Breast epithelium (tissue), 4 donors: ENCODE measurements around the gene CAPZA2. TPM values are rescaled to one million over a fixed set of nuclear protein-coding genes. Genes with fewer than 3 reads are reported as not detected.

Experiments used
- DNase-seq, 2 donors: peaks; one replicate each; pipeline ENCODE4 v3.0.0-alpha.2; 2019; ENCODE audit warnings: low spot score in 2 of 2
- H3K27ac ChIP-seq, 2 donors: fragments of 200-600 bp; sonication (generic) in 1 of 2; one replicate each; pipeline ENCODE4 v1.5.1; 2016 to 2019; ENCODE audit warnings: mild to moderate bottlenecking in 1 of 2
- H3K27me3 ChIP-seq, 2 donors: fragments of 200-600 bp; sonication (generic) in 1 of 2; one replicate each; pipeline versions ENCODE4 v1.5.1 to v1.6.0; 2017 to 2019; ENCODE audit warnings: control low read depth in 1 of 2, mild to moderate bottlenecking in 1 of 2
- H3K36me3 ChIP-seq: fragments of 200-600 bp; one replicate; pipeline ENCODE4 v1.5.1; 2019
- H3K4me1 ChIP-seq, 2 donors: fragments of 200-600 bp; sonication (generic); one replicate each; pipeline ENCODE4 v1.5.1; 2016 to 2019; ENCODE audit warnings: control low read depth in 1 of 2
- H3K4me3 ChIP-seq, 3 donors: fragments of 200-600 bp; sonication (generic); 1 replicate in 2 of 3; 2 replicates in 1 of 3; pipeline ENCODE4 v1.5.1; 2016 to 2019; ENCODE audit warnings: mild to moderate bottlenecking in 3 of 3, moderate library complexity in 2 of 3
- H3K9me3 ChIP-seq, 2 donors: fragments of 200-600 bp; sonication (generic) in 1 of 2; one replicate each; pipeline ENCODE4 v1.5.1; 2016 to 2019; ENCODE audit warnings: control low read depth in 1 of 2
- POLR2A ChIP-seq: fragments of 450-650 bp; IDR thresholded peaks from one replicate; pipeline ENCODE4 v1.6.1; 2016; ENCODE audit warnings: antibody characterized with exemption, mild to moderate bottlenecking, moderate library complexity
- POLR2AphosphoS5 ChIP-seq, 3 donors: sonication (generic); formaldehyde crosslinking; IDR thresholded peaks; one replicate each; pipeline ENCODE4 v1.6.1; 2017; ENCODE audit warnings: antibody characterized with exemption in 3 of 3
- intact Hi-C: fragments of 100-400 bp; cut with DNase I; formaldehyde crosslinking; loops from one replicate; pipeline ENCODE4 v1.15.1; 2023; ENCODE audit warnings: low total_unique reads
- total RNA-seq, 3 donors: library from RNA; depleted of rRNA; stranded (reverse); fragments of >200 nt; gene quantifications; one replicate each; pipeline ENCODE4 v1.1.0, GENCODE V29; 2016
- TF ChIP-seq, protein P1 (sequence below), 3 donors: fragments of 450-650 bp; IDR thresholded peaks; one replicate each; pipeline ENCODE4 v1.5.1; 2016 to 2017; ENCODE audit warnings: antibody characterized with exemption in 3 of 3, mild to moderate bottlenecking in 3 of 3, moderate library complexity in 3 of 3

Gene CAPZA2
- total RNA-seq, 3 donors from 2014 or later: 117 to 138 (median 134) TPM

DNA sequence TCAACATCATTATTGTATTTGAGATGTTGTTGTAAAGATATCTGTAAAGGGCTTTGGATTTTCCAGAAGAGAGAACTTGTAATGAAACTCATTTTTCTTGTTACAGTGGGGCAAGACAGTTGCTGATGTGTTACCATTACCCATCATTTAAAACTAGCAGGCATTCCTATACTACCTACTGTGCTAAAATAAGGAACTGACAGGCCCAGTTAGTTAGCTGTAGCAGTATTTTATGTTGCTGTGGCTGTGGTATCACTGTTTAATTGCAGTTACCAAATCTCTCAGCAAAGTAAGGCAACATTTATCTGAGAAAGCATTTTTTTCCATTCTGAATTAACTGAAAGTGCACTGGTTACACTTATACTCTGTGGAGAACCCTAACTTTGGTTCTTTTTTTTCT lies 100.8 kb downstream of the CAPZA2 start:
- no peak for DNase-seq
- Histone ChIP-seq H3K36me3 (no peaks in the 10 kb centered on the region), H3K9me3 (no peaks in the 10 kb centered on the region), H3K27ac (no peak overlapping the region), H3K27me3 (no peaks in the 10 kb centered on the region), H3K4me3 (no peak overlapping the region), H3K4me1 (no peaks in the 10 kb centered on the region)
- TF ChIP-seq POLR2AphosphoS5 (IDR thresholded peaks at IDR 0.05) (no peak), POLR2A (no peak)
- TF ChIP-seq, protein P1, sequence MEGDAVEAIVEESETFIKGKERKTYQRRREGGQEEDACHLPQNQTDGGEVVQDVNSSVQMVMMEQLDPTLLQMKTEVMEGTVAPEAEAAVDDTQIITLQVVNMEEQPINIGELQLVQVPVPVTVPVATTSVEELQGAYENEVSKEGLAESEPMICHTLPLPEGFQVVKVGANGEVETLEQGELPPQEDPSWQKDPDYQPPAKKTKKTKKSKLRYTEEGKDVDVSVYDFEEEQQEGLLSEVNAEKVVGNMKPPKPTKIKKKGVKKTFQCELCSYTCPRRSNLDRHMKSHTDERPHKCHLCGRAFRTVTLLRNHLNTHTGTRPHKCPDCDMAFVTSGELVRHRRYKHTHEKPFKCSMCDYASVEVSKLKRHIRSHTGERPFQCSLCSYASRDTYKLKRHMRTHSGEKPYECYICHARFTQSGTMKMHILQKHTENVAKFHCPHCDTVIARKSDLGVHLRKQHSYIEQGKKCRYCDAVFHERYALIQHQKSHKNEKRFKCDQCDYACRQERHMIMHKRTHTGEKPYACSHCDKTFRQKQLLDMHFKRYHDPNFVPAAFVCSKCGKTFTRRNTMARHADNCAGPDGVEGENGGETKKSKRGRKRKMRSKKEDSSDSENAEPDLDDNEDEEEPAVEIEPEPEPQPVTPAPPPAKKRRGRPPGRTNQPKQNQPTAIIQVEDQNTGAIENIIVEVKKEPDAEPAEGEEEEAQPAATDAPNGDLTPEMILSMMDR (IDR thresholded peaks at IDR 0.05): no peak
- intact Hi-C loops: no loop called here

DNA sequence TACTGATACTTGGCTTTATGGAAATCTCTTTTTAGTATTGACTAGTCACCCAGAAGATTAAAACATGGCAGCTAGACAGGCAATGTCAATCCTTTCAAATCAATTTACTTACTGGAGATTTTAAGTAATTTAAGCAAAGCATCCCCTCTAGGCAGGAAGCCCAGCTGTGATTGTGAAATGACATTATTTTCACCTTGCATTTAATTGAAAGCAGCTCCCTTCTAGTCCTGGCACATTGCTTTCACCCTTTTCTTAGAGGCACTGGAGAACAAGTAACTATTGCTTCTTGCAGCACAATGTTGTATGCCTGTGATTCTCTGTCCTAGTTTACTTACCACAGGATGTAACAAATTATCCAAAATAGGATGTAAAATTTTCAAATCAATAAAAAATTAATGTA lies 104.2 kb downstream of the CAPZA2 start:
- H3K4me3 ChIP-seq: no peak overlapping the region
- H3K27me3 ChIP-seq: no peaks in the 10 kb centered on the region
- no peak overlapping the region for H3K27ac ChIP-seq
- no peaks in the 10 kb centered on the region for H3K9me3 ChIP-seq
- no peak for DNase-seq
- no peak for TF ChIP-seq POLR2A
- TF ChIP-seq, protein P1 (IDR thresholded peaks at IDR 0.05): no peak
- TF ChIP-seq POLR2AphosphoS5 (IDR thresholded peaks at IDR 0.05): no peak
- intact Hi-C loops: no loop called here
- H3K4me1 ChIP-seq: no peaks in the 10 kb centered on the region
- no peaks in the 10 kb centered on the region for H3K36me3 ChIP-seq

DNA sequence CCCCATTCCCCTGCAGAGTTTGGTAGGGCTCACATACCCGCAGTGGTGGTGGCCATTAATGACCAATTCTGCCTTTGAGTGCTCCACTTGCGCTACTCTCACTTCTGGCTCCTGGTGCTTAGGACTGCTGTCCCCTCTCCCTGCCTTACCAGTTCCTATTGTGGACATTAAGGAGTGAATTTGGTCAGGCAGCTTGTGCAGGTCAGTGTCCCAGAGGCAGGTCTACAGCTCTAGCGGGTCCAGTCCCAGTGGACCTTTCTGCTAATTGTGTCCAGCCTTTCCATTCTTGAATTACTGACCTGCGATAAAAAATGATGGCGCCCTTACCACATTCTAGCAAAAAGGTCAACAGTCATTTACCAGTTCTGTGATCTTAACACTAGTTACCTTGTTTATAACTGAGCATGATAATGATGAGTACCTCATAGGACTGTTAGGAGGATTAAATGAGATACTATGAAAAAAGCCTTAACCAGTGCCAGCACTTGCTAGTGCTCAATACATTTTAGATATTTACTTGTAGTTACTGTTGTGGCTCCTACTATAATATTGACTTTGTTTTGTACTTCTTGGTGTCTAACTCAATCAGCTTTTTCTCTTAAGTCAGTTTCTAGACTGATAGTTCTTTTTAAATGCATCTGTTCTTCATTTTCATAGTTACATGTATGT lies 105.0 kb downstream of the CAPZA2 start:
- no peak for DNase-seq
- TF ChIP-seq POLR2AphosphoS5 (IDR thresholded peaks at IDR 0.05) (no peak), POLR2A (no peak)
- TF ChIP-seq, protein P1 (IDR thresholded peaks at IDR 0.05): no peak
- Histone ChIP-seq H3K9me3 (no peaks in the 10 kb centered on the region), H3K27ac (no peak overlapping the region), H3K27me3 (no peaks in the 10 kb centered on the region), H3K36me3 (no peaks in the 10 kb centered on the region), H3K4me3 (no peak overlapping the region), H3K4me1 (no peaks in the 10 kb centered on the region)
- intact Hi-C loops: no loop called here

DNA sequence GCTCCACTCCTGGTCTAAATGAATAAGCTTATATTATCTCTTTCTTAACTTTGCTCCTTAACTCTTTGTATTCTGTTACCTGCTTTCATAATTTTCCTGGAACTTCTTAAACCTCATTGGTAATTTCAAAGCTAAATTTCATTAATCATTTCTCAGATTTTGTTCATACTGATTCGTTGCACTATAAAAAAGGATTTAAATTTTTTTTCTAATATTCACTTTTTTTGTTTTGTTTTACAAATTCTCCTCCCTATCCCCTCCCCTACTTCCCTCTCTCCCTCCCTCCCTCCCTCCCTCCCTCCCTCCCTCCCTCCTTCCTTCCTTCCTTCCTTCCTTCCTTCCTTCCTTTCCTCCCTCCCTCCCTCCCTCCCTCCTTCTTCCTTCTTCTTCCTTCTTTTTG lies 105.6 kb downstream of the CAPZA2 start:
- intact Hi-C loops: no loop called here
- no peak overlapping the region for H3K27ac ChIP-seq
- DNase-seq: no peak
- no peaks in the 10 kb centered on the region for H3K4me1 ChIP-seq
- no peak for TF ChIP-seq POLR2AphosphoS5 (IDR thresholded peaks at IDR 0.05)
- TF ChIP-seq, protein P1 (IDR thresholded peaks at IDR 0.05): no peak
- no peak for TF ChIP-seq POLR2A
- no peak overlapping the region for H3K4me3 ChIP-seq
- no peaks in the 10 kb centered on the region for H3K9me3 ChIP-seq
- H3K36me3 ChIP-seq: no peaks in the 10 kb centered on the region
- H3K27me3 ChIP-seq: no peaks in the 10 kb centered on the region

GRCh38 chr7:116968631-116969030 lies 106.2 kb downstream of the CAPZA2 start:
- Histone ChIP-seq H3K27me3 (no peaks in the 10 kb centered on the region), H3K4me1 (no peaks in the 10 kb centered on the region), H3K9me3 (no peaks in the 10 kb centered on the region), H3K4me3 (no peak overlapping the region), H3K27ac (no peak overlapping the region), H3K36me3 (no peaks in the 10 kb centered on the region)
- DNase-seq: no peak
- intact Hi-C loops: no loop called here
- TF ChIP-seq, protein P1 (IDR thresholded peaks at IDR 0.05): no peak
- TF ChIP-seq POLR2AphosphoS5 (IDR thresholded peaks at IDR 0.05) (no peak), POLR2A (no peak)
